ENCODE data around the gene C1QL4.
"Not testable (repeated sequence)": the region's sequence is repeated elsewhere in the genome, so short reads cannot be mapped to it uniquely, and the experiment has no call there.

Gene C1QL4

DNA sequence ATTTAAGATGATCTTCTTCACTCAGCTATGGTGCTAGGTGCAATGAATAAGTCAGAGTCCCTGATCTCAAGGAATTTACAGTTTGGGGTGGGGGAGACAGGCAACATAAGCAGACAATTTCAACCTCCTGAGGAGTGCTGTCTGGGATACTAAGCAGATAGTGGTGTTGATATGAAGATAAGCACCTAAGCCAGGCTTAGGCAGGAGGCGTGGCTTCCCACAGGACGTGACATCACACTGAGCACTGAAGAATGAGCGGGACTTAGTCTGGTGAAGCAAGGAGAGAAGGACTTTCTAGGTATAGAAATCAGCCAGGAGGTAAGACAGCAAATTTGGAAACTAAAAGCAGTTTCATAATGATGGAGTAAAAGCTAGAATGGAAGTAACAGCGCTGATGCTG lies 35.2 kb downstream of the C1QL4 start:
- no peak for DNase-seq (ENCODE audit: low read depth)

DNA sequence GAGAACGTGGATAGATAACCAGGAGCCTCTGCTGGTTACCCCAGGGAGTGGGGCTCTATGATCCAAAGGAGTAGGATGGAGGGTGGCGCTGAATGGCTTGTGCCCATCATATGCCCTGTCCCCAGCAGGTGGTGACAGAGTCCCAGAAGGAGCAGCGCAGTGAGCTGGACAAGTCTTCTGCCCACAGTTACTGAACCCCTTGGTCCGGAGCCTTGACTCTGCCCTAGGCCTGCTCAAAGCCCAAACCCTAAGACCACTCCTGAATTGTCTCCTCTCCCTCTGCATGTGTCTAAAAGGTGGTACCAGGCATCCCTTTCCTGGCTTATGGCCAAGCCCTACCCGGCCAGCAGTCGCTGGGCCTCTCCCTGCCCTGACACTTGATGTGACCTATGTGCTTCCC lies 38.8 kb downstream of the C1QL4 start:
- no peak for DNase-seq (ENCODE audit: low read depth)

DNA sequence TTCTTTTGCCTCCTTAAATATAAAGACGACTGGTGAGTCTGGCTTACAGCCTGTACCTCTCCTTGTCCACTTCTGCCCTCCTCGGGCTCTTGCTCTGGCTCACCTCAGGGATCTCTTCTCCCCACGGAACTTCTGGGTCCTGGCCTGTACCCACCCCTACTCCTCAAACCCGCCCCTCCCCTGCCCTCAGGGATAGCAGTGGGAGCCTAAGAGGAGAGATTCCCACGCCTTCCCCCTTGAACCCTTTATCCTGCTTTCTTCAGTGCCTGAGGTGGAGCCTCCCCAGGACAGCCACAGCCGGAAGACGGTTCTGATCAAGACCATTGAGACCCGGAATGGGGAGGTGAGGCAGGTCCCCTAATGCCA lies 39.3 kb downstream of the C1QL4 start:
- DNase-seq (ENCODE audit: low read depth), result no peak

DNA sequence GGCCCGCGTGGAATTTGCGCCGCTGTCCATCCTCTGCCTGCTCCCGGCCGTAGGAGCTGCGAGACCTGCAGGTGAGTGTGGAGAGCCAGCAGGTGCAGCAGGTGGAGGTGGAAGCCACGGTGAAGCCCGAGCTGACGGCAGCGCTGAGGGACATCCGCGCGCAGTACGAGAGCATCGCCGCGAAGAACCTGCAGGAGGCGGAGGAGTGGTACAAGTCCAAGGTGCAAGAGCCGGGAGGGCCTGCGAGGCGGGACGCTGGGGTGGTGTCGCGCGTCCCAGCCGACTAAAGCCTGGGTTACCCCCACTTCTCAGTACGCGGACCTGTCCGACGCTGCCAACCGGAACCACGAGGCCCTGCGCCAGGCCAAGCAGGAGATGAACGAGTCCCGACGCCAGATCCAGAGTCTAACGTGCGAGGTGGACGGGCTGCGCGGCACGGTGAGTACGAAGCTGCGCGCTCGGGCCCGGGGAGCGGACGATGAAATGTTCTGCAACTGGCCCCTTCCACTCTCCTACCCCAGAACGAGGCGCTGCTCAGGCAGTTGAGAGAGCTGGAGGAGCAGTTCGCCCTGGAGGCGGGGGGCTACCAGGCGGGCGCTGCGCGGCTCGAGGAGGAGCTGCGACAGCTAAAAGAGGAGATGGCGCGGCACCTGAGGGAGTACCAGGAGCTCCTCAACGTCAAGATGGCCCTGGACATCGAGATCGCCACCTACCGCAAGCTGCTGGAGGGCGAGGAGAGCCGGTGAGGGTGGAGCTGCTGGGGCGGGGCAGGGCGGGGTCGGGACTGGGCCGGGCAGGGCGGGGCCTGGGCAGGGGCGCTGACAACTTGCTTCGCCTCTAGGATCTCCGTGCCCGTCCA lies 39.9 kb downstream of the C1QL4 start:
- DNase-seq (ENCODE audit: low read depth), result peak; percentile 5

DNA sequence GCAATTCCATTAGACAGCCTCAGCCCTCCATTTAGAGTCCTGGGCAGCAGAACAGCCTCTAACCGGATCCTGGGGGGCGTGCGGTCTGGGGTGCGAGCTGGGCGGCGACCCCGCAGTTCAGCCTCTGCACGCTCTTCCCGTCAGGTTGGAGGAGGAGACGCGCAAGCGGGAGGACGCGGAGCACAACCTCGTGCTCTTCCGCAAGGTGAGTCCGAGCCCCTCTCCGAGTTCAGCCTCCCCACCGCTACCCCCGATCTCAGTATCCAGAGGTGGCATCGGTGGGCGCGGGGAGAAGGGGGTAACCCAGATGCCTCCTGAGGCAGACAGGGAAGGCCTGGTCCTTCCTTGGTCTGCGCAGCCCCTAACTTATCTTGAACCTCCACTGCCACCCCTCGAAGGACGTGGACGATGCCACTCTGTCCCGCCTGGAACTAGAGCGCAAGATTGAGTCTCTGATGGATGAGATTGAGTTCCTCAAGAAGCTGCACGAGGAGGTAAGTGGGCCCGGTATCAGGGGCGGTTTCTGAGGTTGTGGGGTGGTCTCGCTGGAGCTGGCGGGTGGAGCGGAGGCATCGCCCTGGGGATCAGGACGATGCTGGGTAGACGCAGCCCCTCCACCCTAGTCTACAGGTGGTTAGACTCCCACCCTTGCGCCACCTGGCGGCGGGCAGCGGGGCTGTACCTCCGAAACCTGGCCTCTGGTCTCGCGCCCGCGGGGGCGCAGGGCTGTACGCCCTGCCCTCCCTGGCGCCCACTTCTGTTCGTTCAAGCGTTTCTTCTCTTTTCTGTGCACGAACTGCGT lies 40.8 kb downstream of the C1QL4 start:
- DNase-seq (ENCODE audit: low read depth), result peak; percentile 17

DNA sequence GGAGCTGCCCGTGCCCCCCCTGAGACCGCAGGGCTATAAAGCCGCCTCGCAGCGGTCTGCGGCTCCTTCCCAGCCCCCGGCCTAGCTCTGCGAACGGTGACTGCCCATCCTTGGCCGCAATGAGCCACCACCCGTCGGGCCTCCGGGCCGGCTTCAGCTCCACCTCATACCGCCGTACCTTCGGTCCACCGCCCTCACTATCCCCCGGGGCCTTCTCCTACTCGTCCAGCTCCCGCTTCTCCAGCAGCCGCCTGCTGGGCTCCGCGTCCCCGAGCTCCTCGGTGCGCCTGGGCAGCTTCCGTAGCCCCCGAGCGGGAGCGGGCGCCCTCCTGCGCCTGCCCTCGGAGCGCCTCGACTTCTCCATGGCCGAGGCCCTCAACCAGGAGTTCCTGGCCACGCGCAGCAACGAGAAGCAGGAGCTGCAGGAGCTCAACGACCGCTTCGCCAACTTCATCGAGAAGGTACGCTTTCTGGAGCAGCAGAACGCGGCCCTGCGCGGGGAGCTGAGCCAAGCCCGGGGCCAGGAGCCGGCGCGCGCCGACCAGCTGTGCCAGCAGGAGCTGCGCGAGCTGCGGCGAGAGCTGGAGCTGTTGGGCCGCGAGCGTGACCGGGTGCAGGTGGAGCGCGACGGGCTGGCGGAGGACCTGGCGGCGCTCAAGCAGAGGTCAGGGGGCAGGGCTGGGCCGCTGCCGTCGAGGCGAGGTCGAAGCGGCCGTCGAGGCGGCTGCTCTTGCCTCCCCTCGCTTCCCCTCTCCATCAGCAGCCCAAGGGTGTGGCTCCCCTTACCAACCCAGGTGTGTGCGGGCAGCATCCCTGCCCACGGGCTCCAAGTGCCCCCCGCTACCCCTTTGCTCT lies 41.7 kb downstream of the C1QL4 start, which contains the start of gene PRPH:
Gene PRPH (plus strand): TSS at position 66 of the 855 bp plus-strand sequence. CDS start 54 bp downstream, at position 120.
- DNase-seq (ENCODE audit: low read depth), result no peak

DNA sequence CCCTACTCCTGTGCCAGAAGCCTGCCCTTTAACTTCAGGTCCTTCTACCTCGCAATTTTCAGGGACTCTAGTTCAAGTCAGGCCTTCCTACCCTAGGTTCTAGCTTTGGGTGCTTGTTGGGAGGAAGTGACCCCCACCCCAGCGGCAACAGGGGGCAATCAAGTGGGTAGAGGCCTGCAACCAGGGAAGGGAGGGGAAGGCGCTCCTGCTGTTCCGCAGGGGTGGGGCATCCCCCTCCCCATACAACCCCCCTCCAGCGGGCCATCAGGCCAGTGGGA lies 42.2 kb downstream of the C1QL4 start:
- DNase-seq (ENCODE audit: low read depth), result no peak

DNA sequence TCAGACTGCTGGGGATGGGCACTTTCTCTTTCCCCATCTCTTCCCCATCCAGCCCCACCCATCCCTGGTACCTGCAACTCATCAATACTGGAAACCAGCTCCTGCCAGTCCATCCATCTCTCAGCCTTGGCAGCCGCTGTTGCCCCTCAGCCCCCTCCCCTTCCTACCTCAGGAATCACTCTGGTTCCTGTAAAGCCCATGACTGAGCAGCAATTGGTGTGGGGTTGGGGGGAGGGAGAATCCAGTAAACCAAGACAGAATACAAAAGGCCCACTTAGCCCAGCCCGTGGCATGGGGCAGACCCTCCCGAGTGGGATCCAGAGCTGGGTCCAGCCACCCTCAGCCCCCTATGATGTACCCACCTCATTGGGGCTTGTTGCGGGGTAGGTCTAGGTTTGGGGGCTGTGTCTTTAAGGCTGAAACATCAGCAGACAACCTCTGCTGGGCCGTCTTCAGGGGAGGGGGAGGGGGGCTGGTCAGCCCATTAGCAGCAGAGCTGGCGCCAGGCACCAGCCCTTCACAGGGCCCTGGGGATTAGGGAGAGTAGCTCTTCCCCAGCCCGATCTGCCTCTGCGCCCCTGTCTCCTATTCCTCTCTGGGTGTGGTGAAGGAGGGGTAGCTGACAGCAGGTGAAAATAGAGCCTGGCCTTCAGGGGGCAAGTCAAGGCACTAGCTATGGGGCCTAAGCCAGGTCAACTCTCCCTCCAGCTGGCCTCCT lies 42.7 kb downstream of the C1QL4 start:
- DNase-seq (ENCODE audit: low read depth), result no peak

DNA sequence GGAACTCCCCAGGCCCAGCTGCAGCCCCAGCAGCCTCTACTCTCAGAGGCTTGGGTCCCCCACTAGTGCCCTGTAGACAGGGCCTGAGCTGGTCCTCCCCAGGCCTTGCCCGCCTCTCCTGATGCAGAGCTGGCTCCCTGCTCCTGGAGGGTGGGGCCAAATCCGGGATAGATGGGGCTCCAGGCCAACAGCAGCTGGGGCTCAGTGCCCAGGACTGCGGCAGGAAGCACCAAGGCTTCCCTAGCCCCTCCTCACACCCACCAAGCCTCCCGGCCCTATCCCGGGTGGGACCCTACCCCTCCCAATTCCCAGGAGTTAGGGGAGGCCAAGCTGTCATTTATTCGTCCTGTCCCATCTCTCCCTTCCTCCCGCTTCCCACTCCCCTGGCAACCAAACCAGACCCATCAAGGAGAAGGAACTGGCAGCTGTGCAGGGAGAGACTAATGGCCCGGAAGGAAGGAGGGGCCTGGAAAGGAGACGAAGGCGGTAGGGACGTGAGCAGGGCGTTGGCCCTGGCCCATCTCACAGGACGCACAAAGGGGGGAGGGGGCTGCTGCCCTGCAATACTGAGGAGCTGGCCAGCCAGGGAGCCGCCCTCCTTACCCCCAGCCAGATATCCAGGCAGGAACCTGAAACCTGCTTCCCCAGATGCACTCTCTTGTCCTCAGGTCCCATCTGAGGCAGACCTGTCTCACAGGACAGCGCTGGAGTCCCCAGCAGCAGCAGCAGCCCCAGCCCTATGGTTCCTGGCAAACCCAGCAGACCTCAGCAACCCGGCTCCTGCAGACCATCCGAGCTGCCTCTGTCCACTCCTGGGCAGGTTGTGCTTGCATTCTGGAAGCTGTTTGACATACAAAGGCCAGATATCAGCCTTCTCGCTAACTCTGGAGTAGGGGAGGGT lies 43.7 kb downstream of the C1QL4 start:
- no peak for DNase-seq (ENCODE audit: low read depth)

DNA sequence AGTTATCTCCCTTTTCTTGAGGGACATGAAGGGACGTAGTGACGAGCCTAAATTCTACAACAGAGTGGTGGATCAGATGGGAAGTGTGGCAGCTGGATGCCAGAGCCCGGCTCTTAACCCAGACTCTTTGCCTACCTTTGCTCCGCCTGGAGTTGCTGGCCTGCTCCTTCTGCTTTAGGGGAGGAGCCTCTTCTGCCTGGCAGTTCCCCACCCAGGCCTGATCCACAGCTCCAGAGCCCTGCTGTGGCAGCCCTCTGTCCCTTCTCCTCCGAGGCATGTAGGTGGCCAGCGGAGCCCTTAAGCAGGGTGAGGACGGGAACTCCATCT lies 44.3 kb downstream of the C1QL4 start:
- no peak for DNase-seq (ENCODE audit: low read depth)

DNA sequence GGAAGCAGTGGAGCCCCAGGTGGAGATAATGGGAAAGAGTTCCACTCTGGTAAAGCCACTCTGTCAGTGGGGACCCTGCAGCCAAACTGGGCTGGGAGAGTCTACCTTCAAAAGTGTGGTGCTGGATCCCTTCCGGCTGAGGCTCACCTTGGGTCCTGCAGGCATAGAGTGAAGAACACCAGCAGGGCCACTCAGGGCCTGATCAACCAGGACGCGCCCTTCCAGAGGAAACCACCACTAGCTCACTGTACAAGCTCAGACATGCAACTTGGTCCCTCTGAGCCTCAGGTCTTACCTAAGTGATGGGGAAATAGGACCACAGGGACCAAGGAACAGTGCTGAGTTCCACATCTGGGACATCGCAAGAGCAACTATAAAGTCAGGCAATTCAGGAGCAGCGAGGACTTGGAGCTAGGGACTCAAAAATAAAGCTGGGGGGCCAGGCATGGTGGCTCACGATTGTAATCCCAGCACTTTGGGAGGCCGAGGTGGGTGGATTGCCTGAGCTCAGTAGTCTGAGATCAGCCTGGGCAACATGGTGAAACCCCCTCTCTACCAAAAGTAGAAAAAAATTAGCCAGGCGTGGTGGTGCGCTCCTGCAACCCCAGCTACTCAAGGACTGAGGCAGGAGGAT lies 47.9 kb downstream of the C1QL4 start:
- DNase-seq (ENCODE audit: low read depth), result no peak

DNA sequence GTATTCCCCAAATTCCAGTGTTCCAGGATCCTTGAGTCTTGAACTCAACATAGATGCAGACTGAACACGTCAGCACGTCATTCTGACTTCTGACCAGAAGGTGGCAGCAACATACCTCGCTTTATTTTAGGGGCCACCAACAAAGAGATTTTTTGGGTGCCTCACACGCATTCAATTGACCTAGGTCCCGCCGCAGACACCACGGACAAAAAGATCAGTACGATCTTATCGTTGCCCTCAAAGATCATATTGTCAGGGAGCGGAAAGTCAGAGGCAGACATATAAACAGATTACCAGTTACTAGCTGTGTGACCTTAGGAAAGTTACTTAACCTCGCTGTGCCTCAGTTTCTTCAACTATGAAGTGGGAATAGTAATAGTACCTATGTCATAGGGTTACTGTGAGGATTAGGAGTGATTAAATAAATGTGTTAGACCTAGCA lies 48.6 kb downstream of the C1QL4 start:
- peak; percentile 30 for DNase-seq (ENCODE audit: low read depth)

DNA sequence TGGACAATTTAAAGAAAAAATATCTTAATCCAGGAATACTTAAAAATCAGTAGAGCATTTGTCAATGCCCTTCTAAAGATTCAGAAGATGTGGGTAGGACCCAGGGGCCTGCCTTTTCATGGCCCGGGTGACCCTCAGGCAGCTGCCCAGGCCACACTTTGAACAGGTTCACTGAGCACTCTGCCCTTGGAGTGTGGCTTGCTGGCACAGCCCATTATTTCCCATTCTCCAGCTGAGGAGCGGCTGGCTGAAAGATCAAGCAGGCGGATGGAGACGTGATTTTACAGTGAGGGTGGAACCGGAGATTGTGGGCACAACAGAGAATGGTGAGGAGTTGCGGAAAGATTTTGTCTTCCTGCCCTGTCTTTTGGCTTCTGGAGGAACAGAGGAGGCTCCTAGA lies 49.1 kb downstream of the C1QL4 start:
- no peak for DNase-seq (ENCODE audit: low read depth)

DNA sequence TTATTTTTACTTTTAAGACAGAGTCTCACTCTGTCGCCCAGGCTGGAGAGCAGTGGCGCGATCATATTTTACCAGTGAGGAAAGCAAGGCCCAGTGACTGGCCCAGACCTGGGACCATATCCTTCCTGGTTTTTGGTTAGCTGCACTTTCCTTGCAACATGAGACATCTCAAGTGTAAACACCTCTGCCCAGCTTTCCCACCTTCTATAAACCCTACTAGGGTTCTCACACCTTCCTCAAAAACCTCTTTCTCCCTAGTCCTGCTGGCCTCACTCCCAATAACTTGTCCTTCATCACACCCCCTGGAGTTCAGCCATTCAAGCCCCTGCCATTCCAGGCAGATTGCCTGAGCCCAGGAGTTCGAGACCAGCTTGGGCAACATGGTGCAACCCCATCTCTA lies 52.3 kb downstream of the C1QL4 start:
- no peak for DNase-seq (ENCODE audit: low read depth)

DNA sequence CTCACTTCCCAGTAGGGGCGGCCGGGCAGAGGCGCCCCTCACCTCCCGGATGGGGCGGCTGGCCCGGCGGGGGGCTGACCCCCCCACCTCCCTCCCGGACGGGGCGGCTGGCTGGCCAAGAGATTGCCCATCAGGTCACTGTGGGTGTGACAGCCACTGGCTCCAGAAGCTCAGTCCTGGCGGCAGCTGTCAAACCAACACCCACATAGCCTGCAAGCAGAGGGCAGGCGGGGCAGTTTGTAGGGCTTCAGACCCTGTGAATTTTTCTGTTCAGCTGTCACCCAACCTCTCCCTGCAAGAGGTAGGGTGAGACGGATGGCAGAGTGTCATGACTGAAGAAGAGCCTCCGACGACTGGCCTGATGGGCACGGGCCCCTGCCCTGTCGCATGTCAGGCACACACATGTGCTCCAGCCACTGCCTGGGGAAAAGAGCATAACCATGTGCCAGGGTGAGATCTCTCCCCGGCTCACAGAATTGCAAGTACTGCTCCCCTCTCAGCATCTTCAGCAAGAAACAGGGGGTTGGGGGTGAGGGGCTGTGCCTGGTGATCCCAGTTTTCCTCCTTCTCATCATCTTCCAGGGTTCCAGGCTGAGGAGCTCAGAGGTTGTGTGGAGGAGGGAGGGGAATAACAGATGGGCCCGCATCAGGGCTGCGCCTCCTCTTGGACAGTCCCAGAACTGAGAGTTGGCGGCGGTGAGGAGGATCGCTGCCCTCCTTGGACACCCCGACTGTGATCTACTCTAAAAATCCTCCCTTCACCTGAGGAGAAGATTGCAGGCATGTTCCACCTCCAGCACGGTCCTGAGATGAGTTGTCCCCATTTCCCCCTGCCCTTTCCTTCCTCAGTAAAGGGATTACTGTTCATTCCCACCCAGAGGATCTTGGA lies 53.2 kb downstream of the C1QL4 start:
- no peak for DNase-seq (ENCODE audit: low read depth)

DNA sequence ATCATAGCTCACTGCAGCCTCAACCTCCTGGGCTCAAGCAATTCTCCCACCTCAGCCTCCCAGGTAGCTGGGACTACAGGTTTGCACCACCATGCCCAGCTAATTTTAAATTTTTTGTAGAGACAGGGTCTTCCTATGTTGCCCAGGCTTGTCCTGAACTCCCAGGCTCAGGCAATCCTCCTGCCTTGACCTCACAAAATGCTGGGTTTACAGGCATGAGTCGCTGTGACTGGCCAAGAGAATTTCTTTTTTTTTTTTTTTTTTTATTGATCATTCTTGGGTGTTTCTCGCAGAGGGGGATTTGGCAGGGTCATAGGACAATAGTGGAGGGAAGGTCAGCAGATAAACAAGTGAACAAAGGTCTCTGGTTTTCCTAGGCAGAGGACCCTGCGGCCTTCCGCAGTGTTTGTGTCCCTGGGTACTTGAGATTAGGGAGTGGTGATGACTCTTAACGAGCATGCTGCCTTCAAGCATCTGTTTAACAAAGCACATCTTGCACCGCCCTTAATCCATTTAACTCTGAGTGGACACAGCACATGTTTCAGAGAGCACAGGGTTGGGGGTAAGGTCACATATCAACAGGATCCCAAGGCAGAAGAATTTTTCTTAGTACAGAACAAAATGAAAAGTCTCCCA lies 54.1 kb downstream of the C1QL4 start:
- DNase-seq (ENCODE audit: low read depth), result not testable (repeated sequence)

All from T-helper 22 cell (primary cell).